Measurements from ENCODE around the gene LTB4R.

LTB4R gene

GRCh38 chr14:24347134-24347533 is 35.8 kb downstream of the LTB4R start:
- TF ChIP-seq TAF1 (IDR thresholded peaks at IDR 0.05; ENCODE audit: borderline replicate concordance, insufficient read depth, low read length), result no peak

DNA sequence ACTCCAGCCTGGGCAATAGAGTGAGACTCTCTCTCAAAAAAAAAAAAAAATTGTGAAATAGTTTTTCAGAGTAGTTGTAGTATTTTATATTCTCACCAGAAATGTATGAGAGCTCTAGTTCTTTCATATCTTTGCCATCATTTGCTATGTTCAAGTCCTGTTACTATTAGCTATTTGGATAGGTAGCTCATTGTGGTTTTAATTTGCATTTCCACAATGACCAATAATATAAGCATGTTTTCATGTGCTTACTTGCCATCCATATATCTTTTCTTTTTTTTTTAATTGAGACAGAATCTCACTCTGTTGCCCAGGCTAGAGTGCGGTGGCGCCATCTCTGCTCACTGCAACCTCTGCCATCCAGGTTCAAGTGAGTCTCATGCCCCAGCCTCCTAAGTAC is 36.9 kb downstream of the LTB4R start:
- TF ChIP-seq TAF1 (IDR thresholded peaks at IDR 0.05; ENCODE audit: borderline replicate concordance, insufficient read depth, low read length), result no peak

GRCh38 chr14:24349742-24350141 is 38.4 kb downstream of the LTB4R start:
- TF ChIP-seq SIN3A (IDR thresholded peaks at IDR 0.05; ENCODE audit: borderline replicate concordance, insufficient read depth, low read length) (no peak), TAF1 (IDR thresholded peaks at IDR 0.05; ENCODE audit: borderline replicate concordance, insufficient read depth, low read length) (no peak), FOXP2 (optimal IDR thresholded peaks at IDR 0.05; ENCODE audit: borderline replicate concordance, extremely low read depth, extremely low read length, insufficient read depth) (no peak), POLR2AphosphoS5 (IDR thresholded peaks at IDR 0.05; ENCODE audit: low read depth, low read length) (no peak)
- TF ChIP-seq, protein P1, sequence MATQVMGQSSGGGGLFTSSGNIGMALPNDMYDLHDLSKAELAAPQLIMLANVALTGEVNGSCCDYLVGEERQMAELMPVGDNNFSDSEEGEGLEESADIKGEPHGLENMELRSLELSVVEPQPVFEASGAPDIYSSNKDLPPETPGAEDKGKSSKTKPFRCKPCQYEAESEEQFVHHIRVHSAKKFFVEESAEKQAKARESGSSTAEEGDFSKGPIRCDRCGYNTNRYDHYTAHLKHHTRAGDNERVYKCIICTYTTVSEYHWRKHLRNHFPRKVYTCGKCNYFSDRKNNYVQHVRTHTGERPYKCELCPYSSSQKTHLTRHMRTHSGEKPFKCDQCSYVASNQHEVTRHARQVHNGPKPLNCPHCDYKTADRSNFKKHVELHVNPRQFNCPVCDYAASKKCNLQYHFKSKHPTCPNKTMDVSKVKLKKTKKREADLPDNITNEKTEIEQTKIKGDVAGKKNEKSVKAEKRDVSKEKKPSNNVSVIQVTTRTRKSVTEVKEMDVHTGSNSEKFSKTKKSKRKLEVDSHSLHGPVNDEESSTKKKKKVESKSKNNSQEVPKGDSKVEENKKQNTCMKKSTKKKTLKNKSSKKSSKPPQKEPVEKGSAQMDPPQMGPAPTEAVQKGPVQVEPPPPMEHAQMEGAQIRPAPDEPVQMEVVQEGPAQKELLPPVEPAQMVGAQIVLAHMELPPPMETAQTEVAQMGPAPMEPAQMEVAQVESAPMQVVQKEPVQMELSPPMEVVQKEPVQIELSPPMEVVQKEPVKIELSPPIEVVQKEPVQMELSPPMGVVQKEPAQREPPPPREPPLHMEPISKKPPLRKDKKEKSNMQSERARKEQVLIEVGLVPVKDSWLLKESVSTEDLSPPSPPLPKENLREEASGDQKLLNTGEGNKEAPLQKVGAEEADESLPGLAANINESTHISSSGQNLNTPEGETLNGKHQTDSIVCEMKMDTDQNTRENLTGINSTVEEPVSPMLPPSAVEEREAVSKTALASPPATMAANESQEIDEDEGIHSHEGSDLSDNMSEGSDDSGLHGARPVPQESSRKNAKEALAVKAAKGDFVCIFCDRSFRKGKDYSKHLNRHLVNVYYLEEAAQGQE (IDR thresholded peaks at IDR 0.05; ENCODE audit: insufficient read depth in 1 of 2, low read depth in 2 of 2, low read length in 2 of 2), result no peak

GRCh38 chr14:24351517-24351916 is 40.2 kb downstream of the LTB4R start:
- TF ChIP-seq SIN3A (IDR thresholded peaks at IDR 0.05; ENCODE audit: borderline replicate concordance, insufficient read depth, low read length), result no peak
- TF ChIP-seq FOXP2 (optimal IDR thresholded peaks at IDR 0.05; ENCODE audit: borderline replicate concordance, extremely low read depth, extremely low read length, insufficient read depth), result no peak

DNA sequence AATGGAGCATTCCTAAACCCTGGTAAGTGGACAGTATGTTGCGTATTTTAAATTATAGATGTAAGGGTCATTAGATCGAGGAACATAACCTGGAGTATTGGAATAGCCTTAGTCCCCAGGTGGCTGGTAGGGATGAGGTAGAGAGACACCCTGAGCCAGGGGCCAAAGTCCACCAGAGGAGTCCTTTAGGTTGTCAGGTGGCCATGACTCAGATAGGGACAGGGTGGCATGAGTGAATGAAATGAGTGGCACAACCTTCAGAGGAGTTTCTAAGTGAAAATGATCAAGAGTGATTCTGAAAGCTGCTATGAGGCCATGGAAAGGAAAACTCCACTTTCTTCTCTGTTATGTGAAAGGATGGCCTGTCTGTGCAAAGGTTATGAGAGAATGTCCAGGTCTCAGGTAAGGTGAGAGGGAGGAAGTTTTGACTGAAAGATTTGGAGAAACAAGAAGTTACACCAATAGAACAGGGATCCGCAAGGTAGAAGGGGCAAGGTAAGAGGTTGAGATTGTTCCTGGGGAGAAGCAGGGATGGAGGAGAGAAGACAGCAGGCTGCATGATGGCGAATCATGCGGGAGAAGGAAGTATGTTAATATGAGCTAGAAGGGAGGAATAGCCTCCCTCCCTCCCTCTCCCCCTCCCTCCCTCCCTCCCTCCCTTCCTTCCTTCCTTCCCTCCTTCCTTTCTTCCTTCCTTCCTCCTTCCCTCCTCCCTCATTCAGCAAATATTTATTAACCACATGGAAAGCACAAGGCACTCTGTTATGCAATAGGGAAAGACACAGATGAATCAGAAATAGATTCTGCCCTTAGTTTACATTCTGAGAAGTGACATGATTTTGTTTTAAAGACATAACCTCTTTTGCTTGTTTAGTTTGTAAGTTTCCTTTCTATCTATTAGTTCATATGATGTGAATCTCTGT is 42.5 kb downstream of the LTB4R start:
- TF ChIP-seq FOXP2 (optimal IDR thresholded peaks at IDR 0.05; ENCODE audit: borderline replicate concordance, extremely low read depth, extremely low read length, insufficient read depth), result no peak
- no peak for TF ChIP-seq SIN3A (IDR thresholded peaks at IDR 0.05; ENCODE audit: borderline replicate concordance, insufficient read depth, low read length)
- no peak for TF ChIP-seq TAF1 (IDR thresholded peaks at IDR 0.05; ENCODE audit: borderline replicate concordance, insufficient read depth, low read length)
- no peak for TF ChIP-seq POLR2AphosphoS5 (IDR thresholded peaks at IDR 0.05; ENCODE audit: low read depth, low read length)

DNA sequence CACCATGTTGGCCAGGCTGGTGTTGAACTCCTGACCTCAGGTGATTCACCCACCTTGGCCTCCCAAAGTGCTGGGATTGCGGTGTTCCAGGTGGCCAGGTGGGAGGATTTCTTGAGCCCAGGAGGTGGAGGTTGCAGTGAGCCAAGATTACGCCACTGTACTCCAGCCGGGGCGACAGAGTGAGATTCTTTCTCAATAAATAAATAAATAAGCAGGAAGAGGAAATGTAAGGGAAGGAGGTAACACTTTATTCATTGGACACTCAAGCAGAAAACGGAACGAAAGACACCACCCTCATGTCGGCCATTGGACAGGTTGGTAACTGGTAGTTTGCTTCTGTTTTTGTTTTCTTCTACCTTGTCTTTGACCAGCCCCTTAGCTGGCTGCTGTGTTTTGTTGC is 43.7 kb downstream of the LTB4R start:
- TF ChIP-seq SIN3A (IDR thresholded peaks at IDR 0.05; ENCODE audit: borderline replicate concordance, insufficient read depth, low read length), result no peak
- TF ChIP-seq, protein P1 (IDR thresholded peaks at IDR 0.05; ENCODE audit: insufficient read depth in 1 of 2, low read depth in 2 of 2, low read length in 2 of 2), result no peak
- TF ChIP-seq POLR2AphosphoS5 (IDR thresholded peaks at IDR 0.05; ENCODE audit: low read depth, low read length), result no peak
- TF ChIP-seq TAF1 (IDR thresholded peaks at IDR 0.05; ENCODE audit: borderline replicate concordance, insufficient read depth, low read length), result no peak

DNA sequence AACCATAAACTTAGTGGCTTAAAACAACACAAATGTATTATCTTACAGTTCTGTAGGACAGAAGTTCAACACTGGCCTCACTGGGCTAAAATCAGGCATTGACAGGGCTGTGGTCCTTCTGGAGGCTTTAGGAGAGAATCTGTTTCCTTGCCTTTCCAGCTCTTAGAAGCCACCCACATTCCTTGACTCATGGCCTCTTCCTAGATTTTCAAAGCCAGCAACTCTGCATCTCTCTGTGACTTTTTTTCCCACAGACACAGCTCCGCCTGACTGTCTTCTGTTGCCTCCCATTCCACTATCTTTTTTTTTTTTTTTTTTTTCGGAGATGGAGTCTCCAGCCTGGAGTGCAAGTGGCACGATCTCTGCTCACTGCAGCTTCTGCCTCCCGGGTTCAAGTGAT is 44.9 kb downstream of the LTB4R start:
- TF ChIP-seq FOXP2 (optimal IDR thresholded peaks at IDR 0.05; ENCODE audit: borderline replicate concordance, extremely low read depth, extremely low read length, insufficient read depth), result no peak

GRCh38 chr14:24360281-24360680 is 49.0 kb downstream of the LTB4R start:
- no peak for TF ChIP-seq SIN3A (IDR thresholded peaks at IDR 0.05; ENCODE audit: borderline replicate concordance, insufficient read depth, low read length)
- TF ChIP-seq FOXP2 (optimal IDR thresholded peaks at IDR 0.05; ENCODE audit: borderline replicate concordance, extremely low read depth, extremely low read length, insufficient read depth), result no peak
- TF ChIP-seq POLR2AphosphoS5 (IDR thresholded peaks at IDR 0.05; ENCODE audit: low read depth, low read length), result no peak
- TF ChIP-seq TAF1 (IDR thresholded peaks at IDR 0.05; ENCODE audit: borderline replicate concordance, insufficient read depth, low read length), result no peak
- TF ChIP-seq, protein P1 (IDR thresholded peaks at IDR 0.05; ENCODE audit: insufficient read depth in 1 of 2, low read depth in 2 of 2, low read length in 2 of 2), result no peak

Data from PFSK-1 (cell line).